Stimulated activated CD8-positive, alpha-beta memory T cell treated with anti-CD3 and anti-CD28 coated beads, Interleukin-4, amount 100 ng/mL, for 4 hours (primary cell): ENCODE measurements around the gene ZNF101.

Experiments
- DNase-seq, 2 donors: peaks; one replicate each; pipeline ENCODE4 v3.0.0-alpha.2; 2020; ENCODE audit warnings: low read depth in 2 of 2, low spot score in 1 of 2

ZNF101 gene

DNA sequence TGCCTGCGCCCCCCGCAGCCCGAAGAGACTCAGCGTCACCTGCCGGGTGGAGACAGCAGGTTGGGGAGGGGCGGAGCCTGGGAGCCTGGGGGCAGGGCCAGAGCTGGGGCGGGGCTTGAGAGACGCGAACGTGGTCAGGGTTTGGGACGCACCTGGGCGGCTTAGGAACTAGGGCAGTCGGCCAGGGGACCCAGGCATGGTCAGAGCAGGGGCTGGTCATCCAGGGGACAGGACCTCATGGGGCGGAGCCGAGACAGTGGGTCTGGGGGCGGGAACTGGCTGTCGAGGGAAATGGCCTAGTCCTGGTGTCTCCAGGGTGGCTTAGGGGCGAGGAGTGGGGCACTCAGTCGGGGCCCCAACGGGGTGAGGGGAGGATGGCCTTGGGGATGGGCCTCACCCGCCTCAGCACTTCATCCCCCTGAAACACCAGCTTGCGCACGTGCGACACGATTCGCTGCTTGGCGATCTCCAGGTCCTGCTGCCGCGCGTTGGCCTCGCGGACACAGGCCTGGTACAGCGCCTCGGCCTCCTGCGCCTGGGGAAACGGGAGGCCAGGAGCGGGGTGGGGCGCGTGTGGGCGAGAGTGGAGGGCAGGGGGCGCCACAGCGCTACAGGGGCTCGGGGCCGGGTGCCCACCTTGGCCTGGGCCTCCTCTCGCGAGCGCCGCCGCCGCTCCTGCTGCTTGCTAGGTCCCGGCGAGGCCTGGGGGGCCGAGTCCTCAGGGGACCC lies 31.0 kb upstream of the ZNF101 start:
- no peak for DNase-seq

DNA sequence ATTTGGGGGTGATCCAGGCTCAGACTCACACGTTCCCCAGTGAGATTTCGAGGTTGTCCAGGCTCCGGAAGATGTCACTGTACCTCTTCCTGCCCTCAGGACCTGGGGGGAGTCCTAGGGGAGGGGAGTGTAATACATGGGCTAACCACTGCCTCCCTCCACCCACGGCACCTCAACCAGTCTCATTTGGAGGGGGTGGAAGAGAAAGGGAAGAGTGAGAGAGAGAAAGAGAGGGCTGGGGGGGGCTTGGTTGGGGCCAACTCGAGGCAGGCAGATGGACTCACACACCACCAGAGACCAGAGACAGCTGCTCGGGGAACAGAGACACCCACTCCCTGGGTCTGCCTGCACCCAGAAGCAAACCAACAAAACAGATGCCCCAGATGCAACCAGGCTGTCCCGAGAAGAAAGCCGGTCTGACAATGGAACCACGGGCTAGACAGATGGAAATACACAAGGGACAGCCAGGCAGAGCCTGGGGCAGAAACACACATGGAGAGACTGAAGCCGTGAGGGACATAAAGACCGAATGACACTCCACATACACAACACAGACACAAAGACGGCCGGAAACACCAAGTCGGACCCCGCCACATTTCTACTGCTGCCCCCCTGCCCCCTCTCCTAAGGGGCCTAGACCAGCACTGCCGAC lies 26.0 kb upstream of the ZNF101 start:
- DNase-seq: peak in 1 of 2 donors; percentile 46

DNA sequence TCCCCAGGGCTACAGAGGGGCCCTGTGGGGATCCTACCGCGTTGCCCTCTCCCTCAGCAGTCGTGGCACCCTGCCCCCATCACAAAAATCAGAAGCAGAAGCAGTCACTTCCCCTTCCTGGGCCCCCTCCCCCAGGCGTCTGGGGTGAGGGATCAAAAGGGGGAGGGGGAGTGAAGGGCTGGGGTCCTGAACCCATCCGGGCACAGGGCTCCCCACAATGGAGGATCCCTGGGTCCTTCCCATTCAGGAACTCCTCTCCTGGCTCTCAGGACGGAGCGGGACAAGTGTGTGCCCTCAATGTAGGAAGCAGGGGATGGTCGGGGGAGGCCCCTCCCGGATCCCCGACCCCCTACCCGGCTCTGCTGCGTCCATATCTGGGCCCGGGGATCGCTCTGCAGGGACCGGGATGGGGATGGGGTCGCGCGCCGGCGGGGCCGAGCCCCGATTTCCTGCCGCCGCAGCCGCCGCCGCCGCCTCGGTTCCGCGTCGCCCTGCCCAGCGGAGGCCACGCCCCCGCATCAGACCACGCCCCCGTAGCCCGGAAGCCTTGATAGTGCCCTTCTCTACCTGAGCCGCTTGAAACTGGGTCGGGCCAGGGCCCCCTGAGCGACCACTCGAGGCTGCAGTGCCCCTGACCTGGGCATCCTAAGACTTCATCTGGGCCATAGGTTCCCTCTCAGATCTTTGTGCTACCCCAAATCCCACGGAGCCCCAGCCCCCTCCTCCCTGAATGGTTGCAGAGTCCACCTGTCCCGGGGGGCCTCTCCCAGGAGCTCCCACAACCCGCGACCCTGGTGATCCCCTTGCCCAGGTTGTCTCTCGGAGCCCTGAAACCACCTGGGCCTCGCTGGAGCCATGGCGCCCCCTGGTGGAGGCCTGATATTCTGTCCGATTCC lies 25.2 kb upstream of the ZNF101 start, which contains the start of gene GMIP:
TSS of gene GMIP (minus strand) at position 500 of the 896 bp plus-strand sequence. CDS start at position 372, 128 bp downstream.
- DNase-seq: peak; percentile 72 to 76

DNA sequence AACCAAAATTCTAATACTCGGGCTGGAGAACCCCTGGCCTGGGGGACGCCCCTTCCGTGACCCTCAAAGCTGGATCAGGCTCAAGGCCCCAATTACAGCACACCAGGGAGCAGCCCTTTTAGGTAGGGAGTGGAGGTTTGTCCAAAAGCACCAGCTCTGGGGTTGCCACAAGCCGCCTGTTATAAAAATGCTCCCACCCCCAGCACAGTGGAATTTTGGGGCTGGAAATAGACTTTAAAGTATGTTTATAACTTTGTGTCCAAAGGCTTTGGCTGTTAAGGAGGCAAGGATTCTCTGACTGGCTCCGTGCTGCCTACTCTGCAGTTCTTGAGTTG lies 24.6 kb upstream of the ZNF101 start:
- DNase-seq: no peak

DNA sequence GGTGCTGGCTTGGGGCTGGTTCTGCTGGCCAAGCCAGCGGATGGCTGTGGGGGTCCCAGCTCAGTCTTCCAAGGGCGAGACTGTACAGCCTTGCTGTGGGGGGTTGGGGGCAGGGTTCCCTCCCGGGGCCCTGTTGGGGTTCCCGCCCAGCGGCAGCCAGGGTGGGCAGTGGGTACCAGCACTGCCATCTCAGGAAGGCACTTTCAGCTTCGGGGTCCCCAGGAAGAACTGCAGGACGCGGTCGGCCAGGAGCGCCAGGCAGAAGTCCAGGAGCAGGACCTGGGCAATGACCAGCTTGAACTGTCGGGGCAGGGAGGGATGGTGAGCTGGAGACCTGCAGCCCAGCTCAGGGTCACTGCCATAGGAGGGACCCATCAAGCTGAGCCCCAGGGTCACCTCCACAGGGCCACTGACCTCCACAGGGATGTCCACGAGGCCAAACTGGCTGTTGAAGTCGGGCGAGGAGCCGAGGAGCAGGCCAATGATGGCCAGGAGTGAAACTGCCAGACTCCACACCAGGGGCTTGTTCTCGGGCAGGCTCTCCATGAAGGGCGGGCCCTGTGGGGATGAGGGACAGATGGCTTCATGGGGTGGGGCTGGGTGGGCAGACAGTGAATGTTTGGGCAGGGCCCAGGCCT lies 23.3 kb upstream of the ZNF101 start:
- DNase-seq: no peak

DNA sequence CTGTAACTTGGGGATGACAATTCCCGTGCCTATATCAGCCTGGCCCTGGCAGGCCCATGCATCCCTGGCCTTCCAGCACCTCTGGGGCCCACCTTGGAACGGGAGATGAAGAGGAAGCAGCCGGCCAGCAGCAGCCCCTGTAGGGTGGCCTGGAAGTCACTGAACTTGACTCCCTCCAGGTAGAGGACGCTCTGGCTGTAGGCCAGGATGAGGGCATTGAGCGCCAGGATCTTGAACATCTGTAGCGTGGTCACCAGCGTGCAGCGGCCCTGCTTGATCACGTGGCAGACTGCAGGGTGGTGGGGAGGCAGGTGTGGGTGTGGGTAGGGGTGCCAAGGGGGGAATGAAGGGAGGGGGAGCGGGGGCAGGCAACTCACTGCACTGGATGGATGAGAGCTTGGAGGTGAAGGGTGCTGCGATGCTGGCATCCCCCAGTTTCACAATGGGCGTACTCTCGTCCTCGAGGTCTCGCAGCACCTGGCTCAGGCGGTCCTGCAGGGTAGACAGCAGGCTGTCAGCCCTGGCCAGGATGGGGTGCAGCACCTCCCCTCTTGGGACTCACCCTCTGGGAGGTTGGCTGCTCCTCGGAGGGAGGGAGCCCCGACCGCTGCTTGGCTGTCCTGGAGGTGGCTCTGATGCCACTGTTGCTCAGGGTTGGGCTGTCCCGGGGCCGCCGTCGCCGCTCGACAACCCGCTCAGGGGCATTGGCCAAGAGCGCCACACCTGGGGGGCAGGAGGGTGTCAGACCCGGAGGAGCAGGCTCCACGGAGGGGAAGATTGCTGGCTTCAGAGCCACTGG lies 21.4 kb upstream of the ZNF101 start:
- DNase-seq: no peak

DNA sequence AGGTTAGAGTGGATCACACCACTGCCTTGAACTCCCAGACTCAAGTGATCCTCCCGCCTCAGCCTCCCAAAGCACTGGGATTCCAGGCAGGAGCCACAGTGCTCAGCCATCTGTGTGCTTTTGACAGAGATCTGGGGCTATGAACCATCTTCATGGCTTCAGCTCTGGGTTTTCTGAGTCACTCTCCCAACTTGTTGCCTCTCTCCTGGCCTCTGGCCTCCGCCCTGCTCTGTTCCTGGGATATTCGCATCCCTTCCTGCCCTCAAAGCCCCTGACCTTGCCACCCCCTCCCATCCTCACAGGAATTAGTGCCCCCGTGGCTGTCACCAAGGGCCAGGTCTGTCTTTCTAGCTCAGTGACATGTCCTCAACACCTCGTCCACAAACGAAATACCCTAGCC lies 19.5 kb upstream of the ZNF101 start:
- no peak for DNase-seq

DNA sequence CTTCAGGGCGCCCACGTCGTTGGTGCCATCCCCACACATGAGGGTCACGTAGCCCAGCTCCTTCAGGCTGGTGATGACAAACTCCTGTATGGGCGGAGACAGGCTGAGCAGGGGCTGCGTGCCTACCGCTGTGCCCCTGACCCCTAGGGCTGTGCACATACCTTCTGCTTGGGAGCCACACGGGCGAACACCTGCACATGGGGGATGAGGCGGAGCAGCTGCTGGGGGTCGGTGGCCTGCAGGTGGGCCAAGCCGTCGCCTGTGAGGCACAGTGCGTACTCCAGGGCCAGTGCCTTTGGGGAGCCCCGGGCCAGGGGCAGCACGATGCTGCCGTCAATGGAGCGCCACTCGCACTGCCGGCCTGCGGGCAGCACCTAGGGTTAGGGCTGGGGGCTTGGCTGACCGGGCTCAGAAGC lies 19.1 kb upstream of the ZNF101 start:
- DNase-seq: no peak

DNA sequence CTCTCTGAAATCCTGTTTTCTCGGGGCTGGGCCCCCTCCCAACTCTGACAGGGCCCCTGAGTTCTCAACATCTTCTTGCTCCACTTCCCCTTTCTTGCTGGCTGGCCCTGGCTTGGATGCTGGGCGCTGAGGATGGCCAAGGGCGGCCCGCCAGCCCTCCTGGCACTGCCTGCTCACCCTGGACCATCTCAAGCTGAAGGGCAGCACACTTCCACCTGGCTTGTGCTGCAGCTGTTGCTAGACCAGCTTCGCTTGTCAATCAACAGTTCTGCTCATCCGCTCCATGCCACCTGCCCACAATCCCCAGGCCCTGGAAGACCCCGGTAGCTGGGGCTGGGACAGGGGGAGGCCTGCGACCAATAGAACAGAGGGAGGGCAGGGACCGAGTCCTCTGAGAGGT lies 18.3 kb upstream of the ZNF101 start:
- DNase-seq: no peak

DNA sequence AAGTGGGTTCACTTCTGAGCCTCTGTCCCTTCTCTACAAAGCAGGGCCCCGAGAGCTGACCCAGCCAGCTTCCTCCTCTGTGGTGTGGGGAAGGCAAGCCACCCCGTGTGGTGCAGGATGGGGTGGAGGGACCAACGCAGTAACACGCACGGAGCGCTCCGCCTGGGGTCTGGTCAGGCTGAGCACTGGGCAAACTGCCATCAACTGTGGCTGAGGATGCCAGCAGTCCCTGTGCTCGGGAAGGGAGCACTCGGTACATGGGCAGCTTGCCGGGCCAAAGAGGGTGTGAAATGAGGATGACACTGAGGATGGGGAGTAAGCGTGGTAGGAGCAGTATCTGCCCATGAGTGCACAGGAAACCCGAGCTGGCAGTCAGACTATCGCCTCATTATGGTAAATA lies 17.6 kb upstream of the ZNF101 start:
- no peak for DNase-seq

DNA sequence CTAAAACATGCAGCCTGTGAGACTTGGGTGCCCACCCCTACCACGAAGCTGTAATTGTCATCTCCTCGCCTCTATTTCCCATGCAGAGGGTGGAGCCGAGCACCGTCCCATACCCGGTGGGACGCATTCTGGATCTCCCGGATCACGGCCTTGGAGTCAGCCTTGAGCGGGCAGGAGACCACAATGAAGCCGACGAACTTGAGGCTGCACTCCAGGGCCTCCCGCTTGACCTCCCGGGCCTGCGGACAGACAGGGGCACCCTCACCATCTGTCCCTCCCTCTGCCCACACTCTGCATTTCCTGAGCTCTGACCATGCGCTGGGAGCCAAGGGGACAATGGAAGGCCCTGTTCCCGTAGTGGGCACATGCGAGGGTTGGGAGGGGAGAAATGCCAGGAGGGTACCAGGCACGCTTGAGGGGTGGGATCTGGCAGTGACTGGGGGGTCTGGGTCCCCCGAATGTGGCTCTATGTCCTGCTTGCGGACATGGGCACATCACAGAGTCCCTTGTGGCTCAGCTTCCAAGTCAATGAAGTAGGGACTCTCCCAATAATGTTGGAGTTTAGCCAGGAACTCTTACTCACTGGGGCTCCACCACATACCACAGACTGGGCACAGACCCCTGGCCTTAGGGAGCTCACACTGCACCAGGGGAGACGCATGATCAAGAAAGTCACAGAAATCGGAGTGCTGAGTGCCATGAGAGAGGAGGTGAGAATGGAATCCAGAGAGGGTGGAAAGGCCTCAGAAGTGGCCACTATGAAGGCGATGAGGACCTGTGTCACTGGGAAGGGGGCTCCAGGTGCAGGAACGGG lies 15.9 kb upstream of the ZNF101 start:
- DNase-seq: no peak

DNA sequence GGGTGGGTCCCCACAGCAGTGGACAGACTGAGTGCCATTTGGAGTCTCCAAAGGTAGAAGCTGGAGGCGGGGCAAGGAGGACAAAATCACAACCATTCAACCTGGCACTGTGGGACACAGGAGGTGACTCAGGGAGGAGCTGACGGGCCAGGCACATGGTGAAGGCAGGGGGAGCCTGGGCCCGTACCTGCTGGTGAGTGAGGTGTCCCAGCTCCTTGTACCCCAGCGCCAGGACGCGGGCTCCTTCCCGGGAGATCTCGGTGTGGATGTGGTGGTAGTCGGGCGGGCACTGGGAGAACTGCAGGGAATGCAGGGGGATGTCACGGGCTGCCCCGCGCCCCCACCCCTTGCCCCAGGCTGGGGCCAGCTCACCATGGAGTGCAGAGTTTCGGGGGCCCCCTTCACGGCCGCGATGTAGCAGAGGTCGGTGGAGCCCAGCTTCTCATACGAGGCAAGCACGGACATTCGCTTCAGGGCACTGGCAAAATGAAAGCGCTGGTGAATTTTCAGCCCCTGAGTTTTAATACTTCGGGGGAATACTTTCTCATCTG lies 15.0 kb upstream of the ZNF101 start:
- DNase-seq: no peak

DNA sequence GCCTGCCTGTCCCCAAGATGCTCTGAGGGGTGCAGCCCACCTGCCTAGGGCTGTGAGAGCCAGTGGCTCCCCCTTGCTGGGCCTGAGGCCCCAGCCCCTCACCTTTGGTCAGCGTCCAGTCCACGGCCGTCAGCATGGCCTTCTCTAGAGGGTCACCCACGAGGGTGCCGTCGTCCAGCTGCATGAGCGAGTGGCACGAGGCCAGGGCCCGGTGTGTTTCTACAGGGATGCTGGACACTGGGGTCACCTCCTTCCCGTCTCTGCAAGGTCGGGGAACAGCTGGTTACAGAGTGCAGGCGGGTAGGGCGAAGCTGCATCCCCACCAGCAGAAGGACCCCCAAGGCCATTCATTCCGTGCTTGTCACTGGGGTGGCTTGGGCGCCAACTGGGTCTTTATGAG lies 14.2 kb upstream of the ZNF101 start:
- DNase-seq: no peak

DNA sequence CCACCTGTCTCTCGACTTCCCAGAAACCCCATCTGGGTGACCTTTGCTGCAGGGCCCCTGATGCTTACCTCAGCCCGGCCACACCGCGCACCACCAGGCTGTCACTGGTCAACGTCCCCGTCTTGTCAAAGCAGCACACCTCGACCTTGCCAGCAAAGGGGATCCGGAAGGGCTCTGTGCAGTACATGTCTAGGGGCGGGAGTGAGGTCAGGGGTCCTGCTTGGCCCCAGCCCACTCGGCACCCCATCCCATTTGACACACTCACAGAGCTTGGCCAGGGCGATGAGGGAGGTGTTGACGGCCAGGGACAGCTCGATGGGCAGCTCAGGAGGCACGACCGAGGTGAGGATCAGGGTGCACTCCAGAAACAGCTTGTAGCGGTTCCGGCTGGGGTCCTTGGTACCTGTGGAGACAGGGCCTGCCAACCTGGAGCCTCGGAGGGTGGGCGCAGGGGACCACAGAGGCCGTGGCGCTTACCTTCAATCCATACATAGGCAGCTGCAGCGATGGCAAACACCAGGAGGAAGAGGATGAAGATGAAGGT lies 13.5 kb upstream of the ZNF101 start:
- no peak for DNase-seq

DNA sequence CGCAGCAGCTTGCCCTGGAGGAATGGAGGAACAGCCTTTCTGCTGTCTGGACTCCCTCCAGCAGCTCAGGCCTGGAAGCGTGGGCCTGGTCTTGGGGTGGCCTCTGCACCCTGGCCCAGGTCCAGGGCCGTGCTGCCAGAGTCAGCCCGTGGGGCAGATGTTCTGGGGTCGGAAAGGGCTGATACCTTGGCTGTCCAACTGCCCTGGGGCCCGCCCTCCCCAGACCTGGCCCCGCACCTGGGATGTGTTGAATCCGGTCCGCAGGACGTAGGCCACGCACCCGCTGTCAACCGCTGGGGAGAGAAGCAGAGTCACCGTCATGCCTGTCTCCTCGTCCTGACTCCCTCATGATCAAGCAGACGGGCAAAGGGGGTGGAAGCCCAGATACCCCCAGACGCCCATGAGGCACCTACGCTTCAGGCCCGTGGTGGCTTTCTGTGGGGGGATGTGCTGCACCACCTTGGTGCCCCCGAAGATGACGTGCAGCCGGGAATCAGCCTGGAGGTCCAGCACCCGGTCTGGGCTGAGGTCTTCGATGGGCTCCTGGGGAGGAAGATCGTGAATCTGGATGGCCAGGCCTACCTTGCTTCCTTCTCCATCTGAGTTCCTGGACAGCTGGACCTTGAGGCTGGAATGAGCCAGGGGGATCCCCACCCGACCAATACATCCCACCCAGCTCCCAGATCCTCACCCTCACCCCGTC lies 12.8 kb upstream of the ZNF101 start:
- no peak for DNase-seq

DNA sequence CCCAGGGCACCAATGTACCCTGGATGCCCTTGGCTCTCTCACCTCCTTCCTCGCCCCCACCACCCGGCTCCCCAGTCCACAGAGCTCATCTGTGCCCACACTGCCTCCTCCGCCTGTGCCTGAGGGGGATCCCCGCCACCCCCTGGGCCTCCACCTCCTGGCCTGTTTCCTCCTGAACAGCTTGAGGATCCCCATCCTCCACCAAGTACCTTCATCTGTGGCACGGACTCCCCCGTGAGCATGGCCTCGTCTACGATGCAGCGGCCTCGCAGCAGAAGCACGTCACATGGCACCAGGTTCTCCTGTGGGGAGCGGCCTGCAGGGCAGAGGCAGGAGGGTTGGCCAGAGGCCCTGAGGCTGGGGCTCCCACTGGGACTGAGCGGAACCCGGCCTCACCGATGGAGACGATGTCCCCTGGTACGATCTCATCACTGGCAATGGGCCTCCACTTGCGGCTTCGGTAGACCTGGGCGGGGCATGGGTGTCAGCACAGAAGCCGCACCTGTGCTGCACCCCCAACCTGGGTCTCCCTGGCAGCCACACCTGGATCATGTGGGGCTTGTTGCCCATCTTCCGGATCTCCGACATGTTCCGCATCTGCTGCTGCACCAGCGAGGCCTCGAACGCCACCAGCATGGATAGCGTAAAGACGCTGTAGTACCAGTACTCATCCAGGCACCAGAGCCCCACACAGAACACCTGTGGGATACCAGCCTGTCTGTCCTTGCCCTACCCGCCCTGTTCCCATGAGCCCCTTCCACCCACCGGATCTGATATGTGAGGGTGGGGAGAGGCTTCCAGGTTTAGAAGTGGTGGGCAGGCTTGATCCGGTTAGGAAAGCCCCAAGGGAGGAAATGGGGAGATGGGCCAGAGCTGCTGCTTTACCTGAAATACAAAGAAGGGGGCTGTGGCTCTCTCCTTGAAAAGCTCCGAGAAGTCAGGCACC lies 11.9 kb upstream of the ZNF101 start:
- no peak for DNase-seq

DNA sequence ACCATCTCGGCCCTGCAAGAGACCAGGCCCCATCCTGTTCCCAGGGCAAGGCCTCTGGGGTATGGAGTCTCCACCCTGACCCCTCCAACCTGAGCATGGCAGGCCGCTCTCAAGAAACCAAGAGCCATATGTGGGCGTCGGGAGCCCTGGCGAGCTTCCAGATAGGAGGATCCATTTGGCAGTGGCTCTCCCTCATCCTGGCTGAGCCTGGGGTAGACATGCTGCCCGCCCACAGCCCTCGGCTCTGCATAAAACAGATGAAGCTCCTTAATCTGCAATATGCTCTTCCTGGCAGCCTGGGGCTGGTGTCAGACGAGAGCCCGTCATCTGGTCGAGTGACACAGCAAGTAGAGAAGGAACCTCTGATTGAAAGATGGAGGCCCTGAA lies 11.2 kb upstream of the ZNF101 start:
- DNase-seq: no peak
